OCI-LY3 (cell line): ENCODE data around the gene INF2.

Experiments
- EZH2phosphoT487 ChIP-seq: fragments of 200-600 bp; shearing (Covaris generic); IDR thresholded peaks from 2 replicates; pipeline ENCODE4 v1.6.1; 2018; ENCODE audit warnings: antibody characterized with exemption, mixed run types, low read depth
- TF ChIP-seq, protein P1 (sequence below): fragments of 200-600, 300-600 bp; sonication (generic); IDR thresholded peaks from 2 replicates; pipeline ENCODE4 v1.5.1; 2014; ENCODE audit warnings: antibody characterized with exemption, low read length, low read depth

DNA sequence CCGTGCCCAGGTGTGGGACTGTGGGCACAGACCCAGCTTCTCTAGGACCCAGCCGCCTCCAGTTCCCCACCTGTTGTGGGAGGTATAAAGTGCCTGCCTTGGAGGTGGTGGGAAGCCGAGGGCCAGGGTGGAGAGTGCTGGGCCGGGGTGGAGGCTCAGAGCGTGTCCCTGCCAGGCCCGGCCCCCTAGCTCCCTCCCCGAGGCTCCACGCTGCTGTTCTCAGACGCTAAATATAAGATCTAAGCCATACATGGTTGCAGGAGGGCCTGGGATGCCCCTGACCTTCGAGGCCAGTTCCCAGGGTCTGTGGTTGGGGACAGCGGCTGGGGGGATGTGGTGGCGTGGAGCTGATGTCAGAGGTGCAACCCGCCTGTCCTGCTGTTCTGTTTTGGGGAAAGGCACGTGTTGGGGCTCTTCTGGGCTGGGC lies 10.8 kb downstream of the INF2 start:
- TF ChIP-seq, protein P1, sequence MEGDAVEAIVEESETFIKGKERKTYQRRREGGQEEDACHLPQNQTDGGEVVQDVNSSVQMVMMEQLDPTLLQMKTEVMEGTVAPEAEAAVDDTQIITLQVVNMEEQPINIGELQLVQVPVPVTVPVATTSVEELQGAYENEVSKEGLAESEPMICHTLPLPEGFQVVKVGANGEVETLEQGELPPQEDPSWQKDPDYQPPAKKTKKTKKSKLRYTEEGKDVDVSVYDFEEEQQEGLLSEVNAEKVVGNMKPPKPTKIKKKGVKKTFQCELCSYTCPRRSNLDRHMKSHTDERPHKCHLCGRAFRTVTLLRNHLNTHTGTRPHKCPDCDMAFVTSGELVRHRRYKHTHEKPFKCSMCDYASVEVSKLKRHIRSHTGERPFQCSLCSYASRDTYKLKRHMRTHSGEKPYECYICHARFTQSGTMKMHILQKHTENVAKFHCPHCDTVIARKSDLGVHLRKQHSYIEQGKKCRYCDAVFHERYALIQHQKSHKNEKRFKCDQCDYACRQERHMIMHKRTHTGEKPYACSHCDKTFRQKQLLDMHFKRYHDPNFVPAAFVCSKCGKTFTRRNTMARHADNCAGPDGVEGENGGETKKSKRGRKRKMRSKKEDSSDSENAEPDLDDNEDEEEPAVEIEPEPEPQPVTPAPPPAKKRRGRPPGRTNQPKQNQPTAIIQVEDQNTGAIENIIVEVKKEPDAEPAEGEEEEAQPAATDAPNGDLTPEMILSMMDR, result no peak
- no peak for TF ChIP-seq EZH2phosphoT487
